Vagina (tissue), 2 donors: ENCODE measurements around the gene IQGAP1. TPM values are rescaled to one million over a fixed set of nuclear protein-coding genes. Genes with fewer than 3 reads are reported as not detected.

Source experiments
- DNase-seq, 2 donors: peaks; one replicate each; pipeline ENCODE4 v3.0.0-alpha.2; 2017; ENCODE audit errors: extremely low spot score in 2 of 2
- H3K27ac ChIP-seq: fragments of 200-600 bp; sonication (generic); one replicate; pipeline ENCODE4 v1.5.1; 2019
- H3K27me3 ChIP-seq: fragments of 200-600 bp; sonication (generic); one replicate; pipeline ENCODE4 v1.5.1; 2019
- H3K36me3 ChIP-seq, 2 donors: fragments of 200-600 bp; sonication (generic); one replicate each; pipeline ENCODE4 v1.5.1; 2017 to 2019
- H3K4me1 ChIP-seq: fragments of 200-600 bp; sonication (generic); one replicate; pipeline ENCODE4 v1.5.1; 2019
- H3K4me3 ChIP-seq, 2 donors: fragments of 200-600 bp; sonication (generic); 1 replicate in 1 of 2; 2 replicates in 1 of 2; pipeline ENCODE4 v1.5.1; 2016 to 2019
- H3K9me3 ChIP-seq: fragments of 200-600 bp; sonication (generic); one replicate; pipeline ENCODE4 v1.5.1; 2019
- CTCF ChIP-seq, 3 experiments: fragments of 450-650 bp in 2 of 3; fragments of 200-600 bp in 1 of 3; sonication (generic) in 1 of 3; IDR thresholded peaks; one replicate each; pipeline ENCODE4 v1.5.1; 2017 to 2019; ENCODE audit warnings: antibody characterized with exemption in 3 of 3, mild to moderate bottlenecking in 2 of 3, moderate library complexity in 2 of 3
- POLR2A ChIP-seq, 2 donors: fragments of 450-650 bp; IDR thresholded peaks; one replicate each; pipeline ENCODE4 v1.6.1; 2017; ENCODE audit warnings: antibody characterized with exemption in 2 of 2, mild to moderate bottlenecking in 2 of 2, moderate library complexity in 2 of 2
- POLR2AphosphoS5 ChIP-seq, 2 donors: sonication (generic); formaldehyde crosslinking; IDR thresholded peaks; one replicate each; pipeline ENCODE4 v1.9.0; 2017; ENCODE audit warnings: antibody characterized with exemption in 2 of 2, mild to moderate bottlenecking in 2 of 2, low read depth in 1 of 2; ENCODE audit not compliant: insufficient read depth in 1 of 2
- intact Hi-C: fragments of 100-400 bp; cut with DNase I; formaldehyde crosslinking; loops from one replicate; pipeline ENCODE4 v1.15.1; 2023
- total RNA-seq: library from RNA; depleted of rRNA; stranded (reverse); fragments of >200 nt; gene quantifications from one replicate; pipeline ENCODE4 v1.2.3, GENCODE V29; 2016

The IQGAP1 gene
- total RNA-seq, 1 donor from 2014 or later, result 261 TPM

- Histone ChIP-seq H3K9me3 (no peaks in the 10 kb centered on the region), H3K36me3 (peaks cover 0 to 7% of the 10 kb centered on the region in 2 donors), H3K4me3 (no peak overlapping the region), H3K27me3 (no peaks in the 10 kb centered on the region), H3K27ac (no peak overlapping the region), H3K4me1 (peaks cover 22% of the 10 kb centered on the region)
- intact Hi-C loops, result no loop called here
- TF ChIP-seq CTCF (IDR thresholded peaks at IDR 0.05) (no peak), POLR2A (IDR thresholded peaks at IDR 0.05) (no peak), POLR2AphosphoS5 (IDR thresholded peaks at IDR 0.05; ENCODE audit: insufficient read depth in 1 of 2, low read depth in 1 of 2) (no peak)
- no peak for DNase-seq
Observed at GRCh38 chr15:90386221-90386620, 1.8 kb upstream of the IQGAP1 start.

GRCh38 chr15:90388462-90389380 is 679 bp downstream of the IQGAP1 start:
- peak in 1 of 2 donors; percentile 50 for TF ChIP-seq POLR2AphosphoS5 (IDR thresholded peaks at IDR 0.05; ENCODE audit: insufficient read depth in 1 of 2, low read depth in 1 of 2)
- TF ChIP-seq CTCF (IDR thresholded peaks at IDR 0.05), result no peak
- Histone ChIP-seq H3K4me1 (peaks cover 46% of the 10 kb centered on the region), H3K36me3 (peaks cover 0 to 14% of the 10 kb centered on the region in 2 donors), H3K27me3 (no peaks in the 10 kb centered on the region), H3K27ac (peak overlapping the region; percentile 98), H3K4me3 (peak overlapping the region; percentile 93 to 100), H3K9me3 (no peaks in the 10 kb centered on the region)
- DNase-seq, result peak in 1 of 2 donors; percentile 91
- intact Hi-C loops, result no loop called here

- no peaks in the 10 kb centered on the region for H3K9me3 ChIP-seq
- H3K4me3 ChIP-seq, result peak overlapping the region; percentile 93 to 100
- H3K36me3 ChIP-seq, result peaks cover 0 to 14% of the 10 kb centered on the region in 2 donors
- peaks cover 54% of the 10 kb centered on the region for H3K4me1 ChIP-seq
- intact Hi-C loops, result no loop called here
- DNase-seq, result no peak
- no peaks in the 10 kb centered on the region for H3K27me3 ChIP-seq
- H3K27ac ChIP-seq, result peak overlapping the region; percentile 98
- TF ChIP-seq POLR2A (IDR thresholded peaks at IDR 0.05) (no peak), CTCF (IDR thresholded peaks at IDR 0.05) (no peak), POLR2AphosphoS5 (IDR thresholded peaks at IDR 0.05; ENCODE audit: insufficient read depth in 1 of 2, low read depth in 1 of 2) (no peak)
Observed at GRCh38 chr15:90389513-90389912, 1.5 kb downstream of the IQGAP1 start.

GRCh38 chr15:90393040-90393439 is 5.0 kb downstream of the IQGAP1 start:
- Histone ChIP-seq H3K9me3 (no peaks in the 10 kb centered on the region), H3K27me3 (no peaks in the 10 kb centered on the region), H3K4me1 (peaks cover 88% of the 10 kb centered on the region), H3K4me3 (no peak overlapping the region), H3K36me3 (peaks cover 0 to 14% of the 10 kb centered on the region in 2 donors), H3K27ac (peak overlapping the region; percentile 33)
- TF ChIP-seq POLR2AphosphoS5 (IDR thresholded peaks at IDR 0.05; ENCODE audit: insufficient read depth in 1 of 2, low read depth in 1 of 2) (no peak), POLR2A (IDR thresholded peaks at IDR 0.05) (no peak), CTCF (IDR thresholded peaks at IDR 0.05) (no peak)
- intact Hi-C loops, result no loop called here
- no peak for DNase-seq

- Histone ChIP-seq H3K27me3 (no peaks in the 10 kb centered on the region), H3K27ac (peak overlapping the region; percentile 56), H3K36me3 (peaks cover 0 to 14% of the 10 kb centered on the region in 2 donors), H3K4me3 (no peak overlapping the region), H3K9me3 (no peaks in the 10 kb centered on the region), H3K4me1 (peaks cover 97% of the 10 kb centered on the region)
- intact Hi-C loops, result no loop called here
- DNase-seq, result no peak
- TF ChIP-seq CTCF (IDR thresholded peaks at IDR 0.05), result no peak
Observed at GRCh38 chr15:90394074-90394473, 6.0 kb downstream of the IQGAP1 start.
